A549 (cell line): ENCODE data around the gene CACNA2D2. TPM values are rescaled to one million over a fixed set of nuclear protein-coding genes. Genes with fewer than 3 reads are reported as not detected.

Experiments used
- ATAC-seq, 2 experiments: fragments of 200-7000 bp in 1 of 2; fragments of >200 bp in 1 of 2; cut with Nextera tagmentation in 1 of 2; cut with Tn5 transposase in 1 of 2; 3 replicates each; pipeline versions ENCODE4 v1.8.0 to v1.9.1; 2018 to 2020; ENCODE audit warnings: mild to moderate bottlenecking in 1 of 2, moderate library complexity in 1 of 2
- CTCF ChIA-PET: fragments of 300-600 bp; sonication (Branson Sonifier 250); formaldehyde crosslinking; extraction: SDS; loops from one replicate; lab custom pipeline; 2021; ENCODE audit warnings: antibody characterized with exemption, inconsistent platforms; lab: Yijun Ruan, JAX
- POLR2A ChIA-PET: fragments of 350-600 bp; formaldehyde crosslinking; extraction: SDS; loops from one replicate; lab custom pipeline; 2021; ENCODE audit warnings: antibody characterized with exemption, inconsistent platforms; lab: Yijun Ruan, JAX
- DNase-seq, 2 experiments: peaks; one replicate each; pipeline versions ENCODE4 v3.0.0 to v3.0.0-alpha.2; 2011 to 2016; ENCODE audit warnings: low read depth in 1 of 2, low spot score in 1 of 2
- FAIRE-seq: peaks from 2 replicates; lab custom pipeline; 2011; peaks lifted over from hg19 to GRCh38; lab: Jason Lieb, UNC
- H3K27ac ChIP-seq, 2 experiments: fragments of >200 bp; sonication (Bioruptor Twin); formaldehyde crosslinking; 3 replicates each; pipeline ENCODE4 v1.5.1; 2016 to 2017
- H3K4me1 ChIP-seq: fragments of >200 bp; sonication (Bioruptor Twin); formaldehyde crosslinking; 3 replicates; pipeline ENCODE4 v1.6.1; 2016
- H3K4me2 ChIP-seq: fragments of >200 bp; sonication (Bioruptor Twin); formaldehyde crosslinking; 3 replicates; pipeline ENCODE4 v1.6.1; 2016
- H3K4me3 ChIP-seq: fragments of >200 bp; sonication (Bioruptor Twin); formaldehyde crosslinking; 3 replicates; pipeline ENCODE4 v1.5.1; 2016
- H3K9me3 ChIP-seq: fragments of >200 bp; sonication (Bioruptor Twin); formaldehyde crosslinking; 3 replicates; pipeline ENCODE4 v1.6.1; 2016
- BCL3 ChIP-seq: fragments of >200 bp; sonication (Bioruptor Twin); formaldehyde crosslinking; IDR thresholded peaks from 3 replicates; pipeline ENCODE4 v1.6.1; 2016
- CHD4 ChIP-seq: fragments of 200-600 bp; sonication (generic); IDR thresholded peaks from 2 replicates; pipeline ENCODE4 v1.6.1; 2016; ENCODE audit warnings: antibody characterized with exemption, mild to moderate bottlenecking, borderline replicate concordance
- CTCF ChIP-seq: fragments of >200 bp; sonication (Bioruptor Twin); formaldehyde crosslinking; IDR thresholded peaks from 3 replicates; pipeline ENCODE4 v1.5.1; 2016
- EHMT2 ChIP-seq: fragments of 200-600 bp; sonication (generic); IDR thresholded peaks from 2 replicates; pipeline ENCODE4 v1.6.1; 2016; ENCODE audit warnings: antibody characterized with exemption, low read depth, mild to moderate bottlenecking, moderate library complexity
- EP300 ChIP-seq, 2 experiments: fragments of >200 bp; sonication (Bioruptor Twin); formaldehyde crosslinking; IDR thresholded peaks; 2 replicates in 1 of 2; 3 replicates in 1 of 2; pipeline ENCODE4 v1.6.1; 2016 to 2017
- FOSB ChIP-seq: fragments of 250-450 bp; sonication (Bioruptor Pico); IDR thresholded peaks from 2 replicates; pipeline ENCODE4 v1.5.0; 2020; ENCODE audit warnings: mild to moderate bottlenecking, moderate library complexity
- GATA3 ChIP-seq: IDR thresholded peaks from 2 replicates; pipeline ENCODE4 v1.6.1; 2012; ENCODE audit warnings: borderline replicate concordance
- HDAC2 ChIP-seq: fragments of 200-600 bp; sonication (generic); IDR thresholded peaks from 2 replicates; pipeline ENCODE4 v1.6.1; 2016
- HES2 ChIP-seq: fragments of >200 bp; sonication (Bioruptor Twin); formaldehyde crosslinking; IDR thresholded peaks from 2 replicates; pipeline ENCODE4 v1.6.1; 2016
- KDM5A ChIP-seq: fragments of 200-600 bp; sonication (generic); IDR thresholded peaks from 2 replicates; pipeline ENCODE4 v1.6.1; 2016; ENCODE audit warnings: antibody characterized with exemption, mild to moderate bottlenecking
- MYC ChIP-seq: IDR thresholded peaks from 2 replicates; pipeline ENCODE4 v1.6.1; 2012; ENCODE audit warnings: mild to moderate bottlenecking, inconsistent platforms, low read length, improper control_type of control experiment, borderline replicate concordance
- POLR2A ChIP-seq: IDR thresholded peaks from 2 replicates; pipeline ENCODE4 v1.6.1; 2012; ENCODE audit warnings: mild to moderate bottlenecking, low read length
- RAD21 ChIP-seq, 2 experiments: fragments of >200 bp in 1 of 2; sonication (Bioruptor Twin) in 1 of 2; formaldehyde crosslinking in 1 of 2; IDR thresholded peaks in 1 of 2; conservative IDR thresholded peaks in 1 of 2; 2 replicates in 1 of 2; 3 replicates in 1 of 2; pipeline ENCODE4 v1.6.1; 2012 to 2018; ENCODE audit warnings: inconsistent platforms in 1 of 2
- RARB ChIP-seq: fragments of 250-450 bp; sonication (Bioruptor Pico); IDR thresholded peaks from 2 replicates; pipeline ENCODE4 v1.8.0; 2021; ENCODE audit warnings: mild to moderate bottlenecking, moderate library complexity
- RCOR1 ChIP-seq: fragments of 150-350 bp; IDR thresholded peaks from 2 replicates; pipeline ENCODE4 v1.6.1; 2014; ENCODE audit warnings: antibody characterized with exemption, low read length, low read depth
- RNF2 ChIP-seq: fragments of 200-600 bp; sonication (generic); IDR thresholded peaks from 2 replicates; pipeline ENCODE4 v1.6.1; 2016; ENCODE audit warnings: low read depth, mild to moderate bottlenecking, antibody characterized with exemption, moderate library complexity, borderline replicate concordance
- SMC3 ChIP-seq: fragments of >200 bp; sonication (Bioruptor Twin); formaldehyde crosslinking; IDR thresholded peaks from 3 replicates; pipeline ENCODE4 v1.6.1; 2018; ENCODE audit warnings: inconsistent platforms
- TFCP2L1 ChIP-seq: fragments of 250-450 bp; sonication (Bioruptor Pico); IDR thresholded peaks from 2 replicates; pipeline ENCODE4 v1.5.0; 2021; ENCODE audit warnings: mild to moderate bottlenecking
- TP53 ChIP-seq: fragments of 250-450 bp; sonication (Bioruptor Pico); IDR thresholded peaks from 2 replicates; pipeline ENCODE4 v1.5.0; 2021; ENCODE audit warnings: mild to moderate bottlenecking, moderate library complexity
- ZNF302 ChIP-seq: fragments of 250-450 bp; sonication (Bioruptor Pico); IDR thresholded peaks from 2 replicates; pipeline ENCODE4 v1.9.0; 2021; ENCODE audit warnings: inconsistent platforms, mild to moderate bottlenecking, moderate library complexity
- WGBS: methylation state at CpG from one replicate; pipeline ENCODE4 v1.1.6; 2017; ENCODE audit errors: missing lambda C conversion rate; 5-methylcytosine and 5-hydroxymethylcytosine counted together
- polyA plus RNA-seq, 4 experiments: library from polyadenylated mRNA; depleted of rRNA in 3 of 4; stranded (reverse); fragments of >200 nt; fragmentation: RNase III in 1 of 4; extraction: RNeasy Plus Mini Kit Qiagen cat#74134 plus additional on column Dnase treatment in 1 of 4; gene quantifications; 2 replicates in 3 of 4; 3 replicates in 1 of 4; pipeline ENCODE4 v1.2.3, GENCODE V29; 2011 to 2017

The CACNA2D2 gene
- polyA plus RNA-seq, 2 of the 4 experiments (the other 2 are of a cell fraction): 0.21 to 0.75 TPM

- WGBS: 100% methylated on average over 1 of the region's 2 CpGs
- ChIA-PET CTCF (interaction anchor here (0.6 to 5.1 kb wide), 16 partner anchors 10 to 131 kb away, joined by 3 to 56 read pairs (median 7); partner anchors contain the start of genes GNAI2, HYAL1, HYAL3 and IFRD2), POLR2A (interaction anchor here (1.0 kb wide), 1 partner anchor 44 kb away, joined by 7 read pairs; no protein-coding TSS in a partner anchor)
- no peaks in the 10 kb centered on the region for H3K9me3 ChIP-seq
- H3K27ac ChIP-seq: no peak overlapping the region
- no peak for DNase-seq
- no peak for FAIRE-seq
- peaks cover 25% of the 10 kb centered on the region for H3K4me1 ChIP-seq
- no peak for ATAC-seq
- H3K4me3 ChIP-seq: no peak overlapping the region
- TF ChIP-seq BCL3 (no peak), EP300 (IDR thresholded peaks at IDR 0.05) (no peak), POLR2A (no peak), RCOR1 (no peak), ZNF302 (CRISPR knock-in tag) (no peak), TFCP2L1 (CRISPR knock-in tag) (no peak), CHD4 (no peak), RNF2 (no peak), RARB (CRISPR knock-in tag) (no peak), EHMT2 (no peak), MYC (no peak), TP53 (no peak), FOSB (CRISPR knock-in tag) (no peak), KDM5A (no peak), HDAC2 (no peak), GATA3 (no peak)
- H3K4me2 ChIP-seq: no peak overlapping the region
These were observed 178.3 kb downstream of the CACNA2D2 start for GRCh38 chr3:50325113-50325480.

- H3K4me3 ChIP-seq: no peak overlapping the region
- no peak overlapping the region for H3K4me2 ChIP-seq
- 0% methylated on average over 1 of the region's 4 CpGs for WGBS
- peak; percentile 47 to 67; a peak in 5 of 6 replicates for ATAC-seq
- peak; percentile 73 to 78 for DNase-seq
- H3K9me3 ChIP-seq: no peaks in the 10 kb centered on the region
- TF ChIP-seq HES2 (no peak), RAD21 (conservative IDR thresholded peaks at IDR 0.05 in 1 of 2, IDR thresholded peaks at IDR 0.05 in 1 of 2) (peak; percentile 63 to 75), SMC3 (peak; percentile 55), CTCF (peak; percentile 63)
- no peak overlapping the region for H3K27ac ChIP-seq
- no peak for FAIRE-seq
- peaks cover 28% of the 10 kb centered on the region for H3K4me1 ChIP-seq
- ChIA-PET POLR2A (interaction anchor here (1.0 kb wide), 2 partner anchors 13 to 44 kb away, joined by 4 to 7 read pairs; no protein-coding TSS in a partner anchor), CTCF (interaction anchor here (0.5 to 5.1 kb wide), 28 partner anchors 10 to 322 kb away, joined by 3 to 56 read pairs (median 4); partner anchors contain the start of genes GNAI2, GNAT1, HYAL1 and HYAL3)
These were observed 178.9 kb downstream of the CACNA2D2 start for GRCh38 chr3:50324351-50325112.
